HG03565 (cell line): ENCODE results near the gene SENP5.

ENCODE experiments used
- ATAC-seq: cut with Tn5 transposase; IDR thresholded peaks from one replicate; pipeline ENCODE4 v1.9.1; 2021; ENCODE audit warnings: mild to moderate bottlenecking, moderate library complexity; ENCODE audit not compliant: unreplicated experiment

Gene SENP5

GRCh38 chr3:196886144-196886543, 18.4 kb downstream of the SENP5 start:
- ATAC-seq, result no peak

GRCh38 chr3:196889844-196890708, 22.4 kb downstream of the SENP5 start:
- ATAC-seq, result no peak

GRCh38 chr3:196894557-196895295, 27.0 kb downstream of the SENP5 start:
- ATAC-seq, result no peak

GRCh38 chr3:196896229-196896628, 28.5 kb downstream of the SENP5 start:
- no peak for ATAC-seq

- no peak for ATAC-seq
Measured at GRCh38 chr3:196901768-196902167, 34.0 kb downstream of the SENP5 start.

GRCh38 chr3:196902296-196902695, 34.6 kb downstream of the SENP5 start:
- no peak for ATAC-seq

- ATAC-seq, result no peak
Measured at GRCh38 chr3:196903740-196904139, 36.0 kb downstream of the SENP5 start.

- ATAC-seq, result no peak
Measured at GRCh38 chr3:196914866-196915265, 47.1 kb downstream of the SENP5 start.

GRCh38 chr3:196915375-196915774, 47.7 kb downstream of the SENP5 start:
- no peak for ATAC-seq

- ATAC-seq, result no peak
Measured at GRCh38 chr3:196916221-196916620, 48.5 kb downstream of the SENP5 start.

- ATAC-seq, result no peak
Measured at GRCh38 chr3:196916995-196917394, 49.3 kb downstream of the SENP5 start.

- ATAC-seq, result no peak
Measured at GRCh38 chr3:196918968-196919367, 51.2 kb downstream of the SENP5 start.

GRCh38 chr3:196920733-196921132, 53.0 kb downstream of the SENP5 start:
- ATAC-seq, result no peak

- ATAC-seq, result no peak
Measured at GRCh38 chr3:196927571-196928453, 60.1 kb downstream of the SENP5 start.

GRCh38 chr3:196931157-196931556, 63.4 kb downstream of the SENP5 start:
- ATAC-seq, result no peak

- peak; percentile 39 for ATAC-seq
Measured at GRCh38 chr3:196931828-196932587, 64.3 kb downstream of the SENP5 start.

GRCh38 chr3:196932600-196932999, 64.9 kb downstream of the SENP5 start:
- peak; percentile 40 for ATAC-seq

- no peak for ATAC-seq
Measured at GRCh38 chr3:196936288-196936687, 68.6 kb downstream of the SENP5 start.

- no peak for ATAC-seq
Measured at GRCh38 chr3:196938124-196938523, 70.4 kb downstream of the SENP5 start.

- no peak for ATAC-seq
Measured at GRCh38 chr3:196938576-196938975, 70.9 kb downstream of the SENP5 start.
